ENCODE data around the gene C19orf73.

The C19orf73 gene

GRCh38 chr19:49157445-49158224 is 38.7 kb upstream of the C19orf73 start, which contains the start of gene TRPM4:
TRPM4 (plus strand) TSS chr19:49157792; CDS start chr19:49157867, 75 bp downstream.
- no peak for TF ChIP-seq CTCF (IDR thresholded peaks at IDR 0.05)

DNA sequence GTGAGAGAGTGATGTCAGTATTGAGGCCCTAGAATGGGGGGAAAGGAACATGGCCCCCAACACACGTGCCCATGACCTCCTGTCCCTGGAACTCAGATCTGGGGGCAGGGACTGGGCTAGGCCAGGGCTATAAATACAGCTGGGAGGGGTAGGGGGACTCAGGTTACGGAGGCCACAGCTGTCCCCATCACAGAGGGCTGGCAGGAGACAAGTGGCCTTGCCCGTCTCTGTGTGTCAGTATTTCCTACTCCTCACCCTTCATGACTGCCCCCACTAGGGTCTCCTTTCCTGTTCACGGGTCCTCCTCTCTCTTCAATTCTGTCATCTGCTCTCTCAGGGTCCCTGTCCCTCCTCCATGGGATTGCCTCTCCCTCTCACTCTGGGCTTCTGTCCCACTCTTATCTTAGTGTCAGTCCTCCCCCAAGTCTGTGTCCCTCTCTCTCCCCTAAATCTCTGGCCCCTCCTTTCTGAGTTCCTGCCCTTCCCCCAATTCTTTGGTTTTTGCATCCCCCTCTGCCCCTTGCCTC is 36.9 kb upstream of the C19orf73 start:
- no peak for TF ChIP-seq CTCF (IDR thresholded peaks at IDR 0.05)

- no peak for TF ChIP-seq CTCF (IDR thresholded peaks at IDR 0.05)
Observed at GRCh38 chr19:49155005-49155819, 36.3 kb upstream of the C19orf73 start, which contains the start of gene HRC. HRC (minus strand) TSS chr19:49155396; CDS start chr19:49155237, 159 bp downstream.

DNA sequence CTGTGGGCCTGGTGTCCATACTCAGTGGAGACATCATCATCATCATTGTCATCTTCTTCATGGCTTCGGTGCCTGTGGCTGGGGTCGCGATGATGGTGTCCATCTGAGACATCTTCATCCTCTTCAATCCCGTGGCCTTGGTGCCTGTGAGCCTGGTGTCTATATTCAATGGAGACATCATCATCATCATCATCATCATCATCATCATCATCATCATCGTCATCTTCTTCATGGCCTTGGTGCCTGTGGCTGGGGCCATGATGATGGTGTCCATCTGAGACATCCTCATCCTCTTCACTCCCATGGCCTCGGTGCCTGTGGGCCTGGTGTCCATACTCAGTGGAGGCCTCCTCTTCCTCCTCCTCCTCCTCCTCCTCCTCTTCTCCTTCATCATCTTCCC is 35.3 kb upstream of the C19orf73 start:
- no peak for TF ChIP-seq CTCF (IDR thresholded peaks at IDR 0.05)

GRCh38 chr19:49153167-49153809 is 34.3 kb upstream of the C19orf73 start:
- TF ChIP-seq CTCF (IDR thresholded peaks at IDR 0.05): no peak

DNA sequence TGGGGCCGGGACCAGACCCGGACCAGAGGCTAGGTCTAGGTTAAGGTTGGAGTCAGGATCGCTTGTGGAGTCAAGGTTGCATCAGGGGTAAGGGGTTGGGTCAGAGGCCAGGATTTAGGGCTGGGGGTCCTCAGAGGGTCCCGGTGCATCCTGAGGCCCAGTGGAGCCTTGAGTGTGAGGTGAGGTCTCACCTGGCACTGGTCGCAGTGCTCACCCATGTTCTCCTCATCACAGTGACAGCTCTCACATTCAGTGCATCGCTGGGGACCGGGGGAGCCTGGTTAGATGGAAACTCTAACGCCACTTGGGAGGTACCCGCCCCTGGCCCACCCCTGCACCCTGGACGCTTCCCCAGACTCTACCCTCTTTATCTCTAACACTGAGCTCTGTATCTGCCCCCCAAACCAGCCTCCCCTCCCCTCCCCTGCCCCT is 33.2 kb upstream of the C19orf73 start:
- no peak for TF ChIP-seq CTCF (IDR thresholded peaks at IDR 0.05)

All from LNCAP (cell line).